Spleen (tissue), 7 donors: Measurements from ENCODE around the gene PTGDR2.

Source experiments
- CTCF ChIP-seq, 11 experiments: fragments of 200-600 bp in 7 of 11; fragments of 450-650 bp in 4 of 11; sonication (generic) in 4 of 11; IDR thresholded peaks in 8 of 11; conservative IDR thresholded peaks in 3 of 11; 1 replicate in 7 of 11; 2 replicates in 4 of 11; pipeline versions ENCODE4 v1.4.0 to v1.8.0; 2016 to 2021; ENCODE audit warnings: antibody characterized with exemption in 11 of 11, inconsistent platforms in 4 of 11, mild to moderate bottlenecking in 1 of 11
- POLR2A ChIP-seq, 3 donors: fragments of 450-650 bp; IDR thresholded peaks; one replicate each; pipeline ENCODE4 v1.5.1; 2017; ENCODE audit warnings: antibody characterized with exemption in 3 of 3, mild to moderate bottlenecking in 1 of 3
- donor health status: DM: no; HTN: no; CAD: no; lungs with moderate emphysema.
- donor health status: DM: no; HTN: no; CAD: no.
- donor health status: DM: no; HTN: no; CAD: no.

- TF ChIP-seq POLR2A (IDR thresholded peaks at IDR 0.05) = no peak
- no peak for TF ChIP-seq CTCF (IDR thresholded peaks at IDR 0.05 in 8 of 11, conservative IDR thresholded peaks at IDR 0.05 in 3 of 11)
These were observed 12.8 kb downstream of the PTGDR2 start for GRCh38 chr11:60842668-60843600.
